H9 (cell line): ENCODE data around the gene LRRC39. TPM values are rescaled to one million over a fixed set of nuclear protein-coding genes. Genes with fewer than 3 reads are reported as not detected.
"Not testable (repeated sequence)": the region's sequence is repeated elsewhere in the genome, so short reads cannot be mapped to it uniquely, and the experiment has no call there.

Experiments used
- DNase-seq: peaks from one replicate; pipeline ENCODE4 v3.0.0-alpha.2; 2017
- H2AFZ ChIP-seq: one replicate; pipeline ENCODE4 v1.6.1; 2013; ENCODE audit warnings: mild to moderate bottlenecking, low read length, control low read depth, moderate library complexity
- H2AK5ac ChIP-seq: 2 replicates; pipeline ENCODE4 v1.6.1; 2013; ENCODE audit warnings: low read length, control low read depth, mixed read lengths; ENCODE audit not compliant: insufficient read length
- H2BK120ac ChIP-seq: one replicate; pipeline ENCODE4 v1.6.1; 2013; ENCODE audit warnings: low read depth, mild to moderate bottlenecking, low read length, control low read depth, inconsistent platforms; ENCODE audit not compliant: poor library complexity, severe bottlenecking
- H2BK12ac ChIP-seq: 2 replicates; pipeline ENCODE4 v1.6.1; 2013; ENCODE audit warnings: low read length, control low read depth, mixed read lengths, low read depth; ENCODE audit not compliant: insufficient read length
- H2BK15ac ChIP-seq: 2 replicates; pipeline ENCODE4 v1.6.1; 2013; ENCODE audit warnings: low read depth, low read length, control low read depth
- H2BK20ac ChIP-seq: one replicate; pipeline ENCODE4 v1.6.1; 2013; ENCODE audit warnings: low read depth, mild to moderate bottlenecking, low read length, control low read depth, inconsistent platforms; ENCODE audit not compliant: poor library complexity, severe bottlenecking
- H2BK5ac ChIP-seq: 2 replicates; pipeline ENCODE4 v1.6.1; 2013; ENCODE audit warnings: low read length, control low read depth, mixed read lengths; ENCODE audit not compliant: insufficient read length
- H3K14ac ChIP-seq: 2 replicates; pipeline ENCODE4 v1.6.1; 2013; ENCODE audit warnings: low read length, control low read depth; ENCODE audit not compliant: insufficient read depth
- H3K18ac ChIP-seq: 2 replicates; pipeline ENCODE4 v1.6.1; 2013; ENCODE audit warnings: low read depth, mild to moderate bottlenecking, mixed read lengths, low read length, control low read depth; ENCODE audit not compliant: insufficient read length
- H3K23ac ChIP-seq: 2 replicates; pipeline ENCODE4 v1.6.1; 2013; ENCODE audit warnings: low read length, control low read depth, mixed read lengths, low read depth; ENCODE audit not compliant: insufficient read length
- H3K23me2 ChIP-seq: 2 replicates; pipeline ENCODE4 v1.6.1; 2013; ENCODE audit warnings: low read depth, mild to moderate bottlenecking, mixed read lengths, low read length, control low read depth; ENCODE audit not compliant: insufficient read length, poor library complexity, severe bottlenecking
- H3K27ac ChIP-seq: 2 replicates; pipeline ENCODE4 v1.5.1; 2013; ENCODE audit warnings: low read length, control low read depth, mixed read lengths, low read depth; ENCODE audit not compliant: insufficient read length
- H3K27me3 ChIP-seq: 2 replicates; pipeline ENCODE4 v1.6.1; 2013; ENCODE audit warnings: low read length, control low read depth, inconsistent platforms; ENCODE audit not compliant: insufficient read depth
- H3K4ac ChIP-seq: 2 replicates; pipeline ENCODE4 v1.6.1; 2013; ENCODE audit warnings: low read depth, mild to moderate bottlenecking, control low read depth, inconsistent platforms, low read length, moderate library complexity
- H3K4me1 ChIP-seq: 2 replicates; pipeline ENCODE4 v1.6.1; 2013; ENCODE audit warnings: low read length, control low read depth, inconsistent platforms; ENCODE audit not compliant: insufficient read depth
- H3K4me2 ChIP-seq: 2 replicates; pipeline ENCODE4 v1.6.1; 2013; ENCODE audit warnings: low read length, control low read depth, mixed read lengths; ENCODE audit not compliant: insufficient read length, insufficient read depth
- H3K56ac ChIP-seq: 2 replicates; pipeline ENCODE4 v1.6.1; 2013; ENCODE audit warnings: low read depth, mild to moderate bottlenecking, mixed read lengths, low read length, control low read depth; ENCODE audit not compliant: insufficient read length
- H3K79me1 ChIP-seq: 2 replicates; pipeline ENCODE4 v1.6.1; 2013; ENCODE audit warnings: low read depth, mild to moderate bottlenecking, moderate library complexity, low read length, control low read depth, inconsistent platforms; ENCODE audit not compliant: insufficient read depth, poor library complexity, severe bottlenecking
- H3K79me2 ChIP-seq: 2 replicates; pipeline ENCODE4 v1.6.1; 2013; ENCODE audit warnings: low read length, control low read depth, inconsistent platforms; ENCODE audit not compliant: insufficient read depth
- H3K9ac ChIP-seq: 2 replicates; pipeline ENCODE4 v1.6.1; 2013; ENCODE audit warnings: low read length, control low read depth, mixed read lengths; ENCODE audit not compliant: insufficient read length; ENCODE audit errors: extremely low read depth
- H3K9me3 ChIP-seq: one replicate; pipeline ENCODE4 v1.6.1; 2013; ENCODE audit warnings: low read depth, low read length, inconsistent platforms; ENCODE audit not compliant: control insufficient read depth
- H3T11ph ChIP-seq: one replicate; pipeline ENCODE4 v1.6.1; 2013; ENCODE audit warnings: mild to moderate bottlenecking, low read length, control low read depth, inconsistent platforms
- H4K20me1 ChIP-seq: one replicate; pipeline ENCODE4 v1.6.1; 2013; ENCODE audit not compliant: control insufficient read depth, insufficient read length, insufficient read depth
- H4K5ac ChIP-seq: 2 replicates; pipeline ENCODE4 v1.6.1; 2013; ENCODE audit warnings: low read depth, mild to moderate bottlenecking, mixed read lengths, low read length, control low read depth; ENCODE audit not compliant: insufficient read length
- H4K8ac ChIP-seq: replicated peaks from 2 replicates; pipeline ENCODE4 v1.6.1; 2013; ENCODE audit warnings: low read length, control low read depth, mixed read lengths, low read depth; ENCODE audit not compliant: insufficient read length
- H4K91ac ChIP-seq: 2 replicates; pipeline ENCODE4 v1.6.1; 2013; ENCODE audit warnings: low read depth, mild to moderate bottlenecking, moderate library complexity, mixed read lengths, low read length, control low read depth; ENCODE audit not compliant: insufficient read length
- H3K27ac Mint-ChIP-seq, 3 experiments: 2 replicates in 2 of 3; 3 replicates in 1 of 3; pipeline ENCODE4 v1.8.0; 2020 to 2021; ENCODE audit warnings: mixed read lengths in 3 of 3, mild to moderate bottlenecking in 1 of 3, moderate library complexity in 1 of 3
- H3K27me3 Mint-ChIP-seq: 2 replicates; pipeline ENCODE4 v1.8.0; 2021; ENCODE audit warnings: low read depth, mild to moderate bottlenecking, moderate library complexity, mixed read lengths
- H3K36me3 Mint-ChIP-seq, 3 experiments: 2 replicates in 2 of 3; 3 replicates in 1 of 3; pipeline ENCODE4 v1.8.0; 2020 to 2021; ENCODE audit warnings: low read depth in 3 of 3, mixed read lengths in 3 of 3; ENCODE audit not compliant: insufficient read depth in 1 of 3
- H3K4me1 Mint-ChIP-seq, 2 experiments: 2 replicates each; pipeline ENCODE4 v1.8.0; 2020; ENCODE audit warnings: mixed read lengths in 2 of 2
- H3K4me3 Mint-ChIP-seq, 2 experiments: 2 replicates in 1 of 2; 3 replicates in 1 of 2; pipeline ENCODE4 v1.8.0; 2020 to 2021; ENCODE audit warnings: mild to moderate bottlenecking in 2 of 2, mixed read lengths in 2 of 2, moderate library complexity in 1 of 2
- H3K9me3 Mint-ChIP-seq, 2 experiments: 2 replicates in 1 of 2; 3 replicates in 1 of 2; pipeline ENCODE4 v1.8.0; 2020; ENCODE audit warnings: mild to moderate bottlenecking in 2 of 2, mixed read lengths in 2 of 2, moderate library complexity in 1 of 2
- CTCF ChIP-seq: fragments of 200-600 bp; sonication (generic); conservative IDR thresholded peaks from 3 replicates; pipeline ENCODE4 v1.8.0; 2021; ENCODE audit warnings: antibody characterized with exemption, mild to moderate bottlenecking
- WGBS: extraction: QIAGEN DNeasy Blood & Tissue Kit; methylation state at CpG from one replicate; pipeline ENCODE4 v1.1.7; 2013; ENCODE audit warnings: missing lambda C conversion rate, low lambda C conversion rate, mixed read lengths; ENCODE audit not compliant: insufficient read length; ENCODE audit errors: extremely low coverage; 5-methylcytosine and 5-hydroxymethylcytosine counted together
- total RNA-seq: library from RNA; stranded (reverse); gene quantifications from 2 replicates; pipeline ENCODE4 v1.2.1, GENCODE V29; 2021

Gene LRRC39
- total RNA-seq, 1 experiment from 2014 or later = 0.37 TPM

DNA sequence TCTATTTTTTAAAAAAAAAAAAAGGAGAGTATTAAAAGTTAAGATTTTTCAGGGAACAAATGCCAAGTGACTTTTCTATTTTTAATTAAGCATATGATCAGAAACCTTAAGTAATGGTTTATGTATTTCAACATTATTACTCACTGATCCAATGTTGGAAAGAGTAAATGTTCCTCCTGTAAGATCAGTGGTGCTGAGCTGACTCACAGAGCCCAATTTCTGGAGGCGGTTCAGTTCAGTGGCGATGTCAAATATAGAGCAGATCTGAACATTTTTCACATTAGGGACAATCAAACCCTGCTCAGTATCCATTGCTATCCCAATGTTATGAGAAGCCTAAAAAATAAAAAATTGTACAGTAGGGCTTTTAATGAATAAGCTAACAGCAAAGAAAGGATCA lies 28.2 kb upstream of the LRRC39 start:
- H3K79me1 ChIP-seq = no peaks in the 10 kb centered on the region
- no peak overlapping the region for H3K56ac ChIP-seq
- H3K4me2 ChIP-seq = no peak overlapping the region
- no peak for TF ChIP-seq CTCF
- H3K4me1 ChIP-seq = no peaks in the 10 kb centered on the region
- no peak overlapping the region for H3K9ac ChIP-seq
- Mint-ChIP-seq H3K4me1 (peaks cover 1 to 4% of the 10 kb centered on the region in 2 experiments; a peak in 2 of 4 replicates), H3K4me3 (no peak overlapping the region), H3K27ac (no peak overlapping the region), H3K27me3 (no peaks in the 10 kb centered on the region), H3K9me3 (peaks cover 11 to 16% of the 10 kb centered on the region in 2 experiments; a peak in 3 of 5 replicates), H3K36me3 (peaks cover 51 to 73% (median 63%) of the 10 kb centered on the region in 3 experiments)
- no peak overlapping the region for H3K14ac ChIP-seq
- H2BK5ac ChIP-seq = no peak overlapping the region
- H3K4ac ChIP-seq = no peak overlapping the region
- no peak overlapping the region for H2AK5ac ChIP-seq
- H3K9me3 ChIP-seq = no peaks in the 10 kb centered on the region
- no peak overlapping the region for H3K18ac ChIP-seq
- no peak overlapping the region for H3K27ac ChIP-seq
- no peak for DNase-seq
- whole genome bisulfite sequencing = no CpG with 5 or more reads among the region's 2 CpGs
- no peaks in the 10 kb centered on the region for H3K27me3 ChIP-seq
- H3K23ac ChIP-seq = no peak overlapping the region
- H4K91ac ChIP-seq = no peak overlapping the region
- H3K79me2 ChIP-seq = no peaks in the 10 kb centered on the region
- no peaks in the 10 kb centered on the region for H4K20me1 ChIP-seq
- no peak overlapping the region for H2BK12ac ChIP-seq
- H4K8ac ChIP-seq = no peak overlapping the region
- no peak overlapping the region for H2BK120ac ChIP-seq
- H3T11ph ChIP-seq = no peak overlapping the region
- no peaks in the 10 kb centered on the region for H3K23me2 ChIP-seq
- H2BK15ac ChIP-seq = no peak overlapping the region
- H2BK20ac ChIP-seq = no peak overlapping the region
- no peak overlapping the region for H4K5ac ChIP-seq
- no peak overlapping the region for H2AFZ ChIP-seq

DNA sequence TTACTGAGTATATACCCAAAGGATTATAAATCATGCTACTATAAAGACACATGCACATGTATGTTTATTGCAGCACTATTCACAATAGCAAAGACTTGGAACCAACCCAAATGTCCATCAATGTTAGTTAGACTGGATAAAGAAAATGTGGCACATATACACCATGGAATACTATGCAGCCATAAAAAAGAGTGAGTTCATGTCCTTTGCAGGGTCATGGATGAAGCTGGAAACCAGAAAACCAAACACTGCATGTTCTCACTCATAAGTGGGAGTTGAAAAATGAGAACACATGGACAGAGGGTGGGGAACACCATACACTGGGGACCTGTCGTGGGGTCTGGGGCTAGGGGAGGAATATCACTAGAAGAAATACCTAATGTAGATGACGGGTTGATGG lies 27.5 kb upstream of the LRRC39 start:
- WGBS = no CpG with 5 or more reads among the region's 2 CpGs
- not testable (repeated sequence) for H3K27me3 ChIP-seq, H3K27ac Mint-ChIP-seq

More for the DNA sequence above, 27.5 kb upstream of the LRRC39 start:
- H4K8ac ChIP-seq, DNase-seq, H3K4me1 ChIP-seq, H2AFZ ChIP-seq, H3K27me3 Mint-ChIP-seq, H2BK12ac ChIP-seq, H3K9ac ChIP-seq, H3K79me2 ChIP-seq, H4K20me1 ChIP-seq, H2BK15ac ChIP-seq, H3K56ac ChIP-seq, H3K23me2 ChIP-seq, H3K18ac ChIP-seq, H2BK5ac ChIP-seq, H3K4me3 Mint-ChIP-seq, H3K27ac ChIP-seq, H3T11ph ChIP-seq, H3K4me2 ChIP-seq, H4K91ac ChIP-seq, H3K79me1 ChIP-seq, H4K5ac ChIP-seq, H3K9me3 ChIP-seq, H2BK20ac ChIP-seq, H3K23ac ChIP-seq, H3K4ac ChIP-seq, H2BK120ac ChIP-seq, H3K14ac ChIP-seq, H2AK5ac ChIP-seq: not testable (repeated sequence)
- peaks cover 54 to 73% (median 64%) of the 10 kb centered on the region in 3 experiments for H3K36me3 Mint-ChIP-seq
- H3K9me3 Mint-ChIP-seq = peaks cover 11 to 16% of the 10 kb centered on the region in 2 experiments; a peak in 3 of 5 replicates
- H3K4me1 Mint-ChIP-seq = peaks cover 8 to 12% of the 10 kb centered on the region in 2 experiments; a peak in 3 of 4 replicates
